NT2/D1 (cell line): ENCODE measurements around the gene CARD11.

Experiments used
- SUZ12 ChIP-seq: IDR thresholded peaks from 2 replicates; pipeline ENCODE4 v1.6.1; 2011; ENCODE audit not compliant: insufficient read length, insufficient read depth; ENCODE audit errors: extremely low read depth
- YY1 ChIP-seq: IDR thresholded peaks from 2 replicates; pipeline ENCODE4 v1.6.1; 2011; ENCODE audit not compliant: insufficient read length, insufficient read depth
- ZNF274 ChIP-seq: IDR thresholded peaks from 2 replicates; pipeline ENCODE4 v1.6.1; 2011; ENCODE audit warnings: mild to moderate bottlenecking, low read depth, low read length

DNA sequence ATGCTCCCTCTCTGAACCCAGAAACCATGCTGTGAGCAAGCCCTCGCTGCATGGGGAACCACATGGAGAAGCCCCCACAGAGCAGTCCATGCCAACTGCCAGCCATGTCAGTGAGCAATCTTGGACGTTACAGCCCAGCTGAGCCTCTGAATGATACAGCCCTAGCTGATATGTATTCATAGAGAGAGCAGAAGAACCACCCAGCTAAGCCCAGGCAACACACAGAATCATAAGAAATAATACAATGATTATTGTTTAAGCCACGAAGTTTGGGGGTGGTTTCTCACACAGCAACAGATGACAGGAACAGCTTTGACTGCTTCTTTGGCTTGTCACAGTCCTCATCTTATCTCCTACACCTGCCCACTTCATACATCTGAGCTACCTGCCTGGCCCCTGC lies 32.5 kb upstream of the CARD11 start:
- no peak for TF ChIP-seq ZNF274
- no peak for TF ChIP-seq YY1
- no peak for TF ChIP-seq SUZ12
